DND-41 (cell line): Measurements from ENCODE around the gene CFAP73.

Experiments
- CTCF ChIP-seq: IDR thresholded peaks from 2 replicates; pipeline ENCODE4 v1.5.1; 2012; ENCODE audit warnings: borderline replicate concordance, low read length, moderate library complexity, mild to moderate bottlenecking; ENCODE audit not compliant: poor library complexity, severe bottlenecking; ENCODE audit errors: extremely low read depth
- EZH2 ChIP-seq: IDR thresholded peaks from 3 replicates; pipeline ENCODE4 v1.6.1; 2012; ENCODE audit warnings: borderline replicate concordance, low read depth, mild to moderate bottlenecking, moderate library complexity, low read length, inconsistent platforms; ENCODE audit not compliant: severe bottlenecking

DNA sequence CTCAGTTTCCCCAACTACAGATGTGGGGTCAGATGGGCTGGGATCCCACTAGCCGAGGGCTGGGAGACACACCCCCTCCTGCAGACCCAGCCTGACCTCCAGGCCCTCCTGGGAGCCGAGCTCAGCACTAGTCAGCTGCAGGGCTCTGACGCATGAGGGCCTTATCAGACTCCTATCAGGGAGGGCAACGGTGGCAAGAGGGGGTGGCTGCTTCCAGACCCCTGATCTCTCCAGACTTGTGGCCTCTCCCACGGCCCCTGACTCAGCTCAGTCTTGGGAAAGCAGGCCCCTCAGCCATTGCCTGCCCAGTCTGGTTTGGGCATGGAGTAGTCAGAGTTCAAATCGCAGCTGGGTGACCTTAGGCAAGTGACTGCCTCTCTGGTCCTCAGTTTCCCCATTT lies 16.5 kb upstream of the CFAP73 start:
- no peak for TF ChIP-seq CTCF
- TF ChIP-seq EZH2, result no peak
